ENCODE results near the gene TMEM184B.

DNA sequence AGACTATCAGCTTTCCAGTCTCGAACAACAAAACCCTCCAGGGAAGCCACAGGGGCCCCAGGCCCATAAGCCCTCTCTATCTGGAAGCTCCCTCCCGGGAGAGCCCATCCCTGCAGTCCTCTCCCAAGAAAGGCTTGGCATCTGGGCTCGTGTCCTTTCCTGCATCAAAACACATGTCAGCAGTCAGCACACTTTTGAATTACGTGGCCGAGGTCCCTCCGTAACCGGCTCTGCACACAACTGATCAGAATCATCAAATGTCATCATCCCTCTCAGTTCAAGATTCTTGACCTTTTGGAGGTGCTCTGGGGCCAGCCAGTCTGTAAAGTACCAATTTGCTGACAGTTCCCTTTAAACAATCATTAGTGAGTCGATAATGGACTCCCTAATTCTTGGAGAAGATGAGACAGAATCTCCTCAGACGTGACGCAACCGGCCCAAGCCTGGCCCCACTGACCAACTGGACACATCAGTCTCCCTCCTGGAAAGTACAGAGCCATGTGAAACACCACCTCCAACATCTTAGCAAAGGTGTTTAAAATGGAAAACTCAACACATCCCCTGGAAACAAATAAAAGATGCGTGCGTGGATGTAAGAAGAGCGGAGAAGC lies 37.5 kb downstream of the TMEM184B start:
- TF ChIP-seq GABPA (IDR thresholded peaks at IDR 0.05 in 1 of 2, conservative IDR thresholded peaks at IDR 0.05 in 1 of 2) (no peak), RAD21 (IDR thresholded peaks at IDR 0.05) (no peak), JUND (IDR thresholded peaks at IDR 0.05) (no peak), EGR1 (IDR thresholded peaks at IDR 0.05; ENCODE audit: low read depth in 2 of 2) (no peak), YY1 (IDR thresholded peaks at IDR 0.05) (no peak), SP1 (IDR thresholded peaks at IDR 0.05) (no peak)
- TF ChIP-seq, protein P1, sequence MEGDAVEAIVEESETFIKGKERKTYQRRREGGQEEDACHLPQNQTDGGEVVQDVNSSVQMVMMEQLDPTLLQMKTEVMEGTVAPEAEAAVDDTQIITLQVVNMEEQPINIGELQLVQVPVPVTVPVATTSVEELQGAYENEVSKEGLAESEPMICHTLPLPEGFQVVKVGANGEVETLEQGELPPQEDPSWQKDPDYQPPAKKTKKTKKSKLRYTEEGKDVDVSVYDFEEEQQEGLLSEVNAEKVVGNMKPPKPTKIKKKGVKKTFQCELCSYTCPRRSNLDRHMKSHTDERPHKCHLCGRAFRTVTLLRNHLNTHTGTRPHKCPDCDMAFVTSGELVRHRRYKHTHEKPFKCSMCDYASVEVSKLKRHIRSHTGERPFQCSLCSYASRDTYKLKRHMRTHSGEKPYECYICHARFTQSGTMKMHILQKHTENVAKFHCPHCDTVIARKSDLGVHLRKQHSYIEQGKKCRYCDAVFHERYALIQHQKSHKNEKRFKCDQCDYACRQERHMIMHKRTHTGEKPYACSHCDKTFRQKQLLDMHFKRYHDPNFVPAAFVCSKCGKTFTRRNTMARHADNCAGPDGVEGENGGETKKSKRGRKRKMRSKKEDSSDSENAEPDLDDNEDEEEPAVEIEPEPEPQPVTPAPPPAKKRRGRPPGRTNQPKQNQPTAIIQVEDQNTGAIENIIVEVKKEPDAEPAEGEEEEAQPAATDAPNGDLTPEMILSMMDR (IDR thresholded peaks at IDR 0.05; ENCODE audit: low read depth, low read length, missing input control), result no peak
- TF ChIP-seq, protein P2, sequence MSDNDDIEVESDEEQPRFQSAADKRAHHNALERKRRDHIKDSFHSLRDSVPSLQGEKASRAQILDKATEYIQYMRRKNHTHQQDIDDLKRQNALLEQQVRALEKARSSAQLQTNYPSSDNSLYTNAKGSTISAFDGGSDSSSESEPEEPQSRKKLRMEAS (IDR thresholded peaks at IDR 0.05), result no peak
- TF ChIP-seq, protein P3, sequence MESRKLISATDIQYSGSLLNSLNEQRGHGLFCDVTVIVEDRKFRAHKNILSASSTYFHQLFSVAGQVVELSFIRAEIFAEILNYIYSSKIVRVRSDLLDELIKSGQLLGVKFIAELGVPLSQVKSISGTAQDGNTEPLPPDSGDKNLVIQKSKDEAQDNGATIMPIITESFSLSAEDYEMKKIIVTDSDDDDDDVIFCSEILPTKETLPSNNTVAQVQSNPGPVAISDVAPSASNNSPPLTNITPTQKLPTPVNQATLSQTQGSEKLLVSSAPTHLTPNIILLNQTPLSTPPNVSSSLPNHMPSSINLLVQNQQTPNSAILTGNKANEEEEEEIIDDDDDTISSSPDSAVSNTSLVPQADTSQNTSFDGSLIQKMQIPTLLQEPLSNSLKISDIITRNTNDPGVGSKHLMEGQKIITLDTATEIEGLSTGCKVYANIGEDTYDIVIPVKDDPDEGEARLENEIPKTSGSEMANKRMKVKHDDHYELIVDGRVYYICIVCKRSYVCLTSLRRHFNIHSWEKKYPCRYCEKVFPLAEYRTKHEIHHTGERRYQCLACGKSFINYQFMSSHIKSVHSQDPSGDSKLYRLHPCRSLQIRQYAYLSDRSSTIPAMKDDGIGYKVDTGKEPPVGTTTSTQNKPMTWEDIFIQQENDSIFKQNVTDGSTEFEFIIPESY (IDR thresholded peaks at IDR 0.05), result no peak

Data from liver (tissue), 3 donors.